Breast epithelium (tissue), 3 donors: ENCODE measurements around the gene AGER.

Source experiments
- POLR2A ChIP-seq: fragments of 450-650 bp; IDR thresholded peaks from one replicate; pipeline ENCODE4 v1.6.1; 2016; ENCODE audit warnings: antibody characterized with exemption, mild to moderate bottlenecking, moderate library complexity
- POLR2AphosphoS5 ChIP-seq, 3 donors: sonication (generic); formaldehyde crosslinking; IDR thresholded peaks; one replicate each; pipeline ENCODE4 v1.6.1; 2017; ENCODE audit warnings: antibody characterized with exemption in 3 of 3
- TF ChIP-seq, protein P1 (sequence below), 3 donors: fragments of 450-650 bp; IDR thresholded peaks; one replicate each; pipeline ENCODE4 v1.5.1; 2016 to 2017; ENCODE audit warnings: antibody characterized with exemption in 3 of 3, mild to moderate bottlenecking in 3 of 3, moderate library complexity in 3 of 3

DNA sequence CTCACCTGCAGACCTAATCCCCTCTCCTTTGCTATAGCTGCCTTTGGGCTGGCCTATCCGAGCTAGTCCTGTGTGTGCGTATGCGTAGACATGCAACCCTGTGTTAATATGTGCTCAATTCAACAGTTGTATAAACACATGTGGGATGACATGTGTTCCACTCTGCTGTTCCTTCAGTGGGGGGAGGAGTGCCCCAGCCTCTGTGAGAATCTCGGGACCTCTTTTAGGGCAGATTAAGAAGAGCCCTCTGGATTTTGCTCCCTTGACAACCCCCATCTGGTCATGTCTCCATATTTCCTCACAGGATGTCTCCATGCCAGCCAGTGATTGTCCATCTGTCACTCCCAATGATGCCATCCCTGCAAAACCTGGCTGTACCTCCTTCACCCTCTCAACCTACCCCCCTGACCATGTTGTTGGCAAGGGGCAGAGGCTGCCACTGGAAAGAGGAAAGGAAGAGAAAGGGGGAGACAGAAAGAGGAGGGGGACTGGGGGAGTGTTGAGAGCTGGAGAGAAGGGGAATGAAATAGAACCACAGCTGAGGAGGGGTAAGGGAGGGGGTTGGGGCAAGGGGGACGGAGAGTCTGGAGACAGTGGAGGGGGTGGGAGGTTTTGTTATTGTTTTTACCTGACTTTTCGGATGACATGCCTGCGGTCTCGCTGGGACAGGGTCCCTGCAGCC lies 32.7 kb downstream of the AGER start:
- TF ChIP-seq, protein P1, sequence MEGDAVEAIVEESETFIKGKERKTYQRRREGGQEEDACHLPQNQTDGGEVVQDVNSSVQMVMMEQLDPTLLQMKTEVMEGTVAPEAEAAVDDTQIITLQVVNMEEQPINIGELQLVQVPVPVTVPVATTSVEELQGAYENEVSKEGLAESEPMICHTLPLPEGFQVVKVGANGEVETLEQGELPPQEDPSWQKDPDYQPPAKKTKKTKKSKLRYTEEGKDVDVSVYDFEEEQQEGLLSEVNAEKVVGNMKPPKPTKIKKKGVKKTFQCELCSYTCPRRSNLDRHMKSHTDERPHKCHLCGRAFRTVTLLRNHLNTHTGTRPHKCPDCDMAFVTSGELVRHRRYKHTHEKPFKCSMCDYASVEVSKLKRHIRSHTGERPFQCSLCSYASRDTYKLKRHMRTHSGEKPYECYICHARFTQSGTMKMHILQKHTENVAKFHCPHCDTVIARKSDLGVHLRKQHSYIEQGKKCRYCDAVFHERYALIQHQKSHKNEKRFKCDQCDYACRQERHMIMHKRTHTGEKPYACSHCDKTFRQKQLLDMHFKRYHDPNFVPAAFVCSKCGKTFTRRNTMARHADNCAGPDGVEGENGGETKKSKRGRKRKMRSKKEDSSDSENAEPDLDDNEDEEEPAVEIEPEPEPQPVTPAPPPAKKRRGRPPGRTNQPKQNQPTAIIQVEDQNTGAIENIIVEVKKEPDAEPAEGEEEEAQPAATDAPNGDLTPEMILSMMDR (IDR thresholded peaks at IDR 0.05) = no peak
- TF ChIP-seq POLR2AphosphoS5 (IDR thresholded peaks at IDR 0.05) = no peak
- no peak for TF ChIP-seq POLR2A
